Astrocyte of the cerebellum (primary cell): ENCODE data around the gene RELN.

Source experiments
- DNase-seq: peaks from one replicate; pipeline ENCODE4 v3.0.0-alpha.2; 2011; ENCODE audit warnings: low read depth
- H3K4me3 ChIP-seq: 2 replicates; pipeline ENCODE4 v1.5.1; 2011; ENCODE audit warnings: mild to moderate bottlenecking, low read depth, low read length, moderate library complexity
- CTCF ChIP-seq: IDR thresholded peaks from 2 replicates; pipeline ENCODE4 v1.5.1; 2012; ENCODE audit warnings: low read length, low read depth, moderate library complexity, mild to moderate bottlenecking; ENCODE audit errors: missing control alignments
- in situ Hi-C: cut with HindIII; loops from 2 replicates; pipeline ENCODE4 v1.10.0; 2017; ENCODE audit warnings: low sequenced_read_pairs

Gene RELN

GRCh38 chr7:104029765-104030164 is 40.3 kb upstream of the RELN start:
- TF ChIP-seq CTCF = no peak
- DNase-seq = no peak
- in situ Hi-C loops = no loop called here
- no peak overlapping the region for H3K4me3 ChIP-seq

- in situ Hi-C loops = no loop called here
- no peak overlapping the region for H3K4me3 ChIP-seq
- TF ChIP-seq CTCF = no peak
- no peak for DNase-seq
These were observed 35.2 kb upstream of the RELN start for GRCh38 chr7:104024632-104025031.

GRCh38 chr7:104023100-104023499 is 33.6 kb upstream of the RELN start:
- TF ChIP-seq CTCF = no peak
- no peak overlapping the region for H3K4me3 ChIP-seq
- in situ Hi-C loops = no loop called here
- no peak for DNase-seq

- TF ChIP-seq CTCF = no peak
- no peak overlapping the region for H3K4me3 ChIP-seq
- no peak for DNase-seq
- in situ Hi-C loops = no loop called here
These were observed 29.0 kb upstream of the RELN start for GRCh38 chr7:104018425-104018824.

- no peak overlapping the region for H3K4me3 ChIP-seq
- DNase-seq = no peak
- TF ChIP-seq CTCF = no peak
- in situ Hi-C loops = no loop called here
These were observed 27.5 kb upstream of the RELN start for GRCh38 chr7:104017001-104017400.

- H3K4me3 ChIP-seq = no peak overlapping the region
- in situ Hi-C loops = no loop called here
- TF ChIP-seq CTCF = no peak
- DNase-seq = peak; percentile 20
These were observed 23.4 kb upstream of the RELN start for GRCh38 chr7:104012835-104013234.

GRCh38 chr7:104011829-104012228 is 22.4 kb upstream of the RELN start:
- no peak for TF ChIP-seq CTCF
- no peak overlapping the region for H3K4me3 ChIP-seq
- DNase-seq = no peak
- in situ Hi-C loops = no loop called here
